H1 (cell line): Measurements from ENCODE around the gene MYBPH. TPM values are rescaled to one million over a fixed set of nuclear protein-coding genes. Genes with fewer than 3 reads are reported as not detected.

ENCODE experiments used
- CTCF ChIA-PET: fragments of 300-600 bp; sonication (Branson Sonifier 250); formaldehyde crosslinking; loops from one replicate; lab custom pipeline; 2021; ENCODE audit not compliant: partially characterized antibody; lab: Charles Lee
- POLR2A ChIA-PET: fragments of 300-600 bp; sonication (Branson Sonifier 250); formaldehyde crosslinking; loops from one replicate; lab custom pipeline; 2021; ENCODE audit warnings: inconsistent platforms; ENCODE audit not compliant: partially characterized antibody; lab: Charles Lee
- DNase-seq, 2 experiments: peaks; one replicate each; pipeline versions ENCODE4 v3.0.0 to v3.0.0-alpha.2; 2010 to 2022; ENCODE audit warnings: low spot score in 2 of 2, low read depth in 1 of 2, mixed read lengths in 1 of 2
- FAIRE-seq: peaks from 2 replicates; lab custom pipeline; 2011; peaks lifted over from hg19 to GRCh38; lab: Jason Lieb, UNC
- H2AFZ ChIP-seq: 2 replicates; pipeline ENCODE4 v1.8.1; 2012; ENCODE audit warnings: low read length, inconsistent platforms
- H2AK5ac ChIP-seq: 2 replicates; pipeline ENCODE4 v1.6.1; 2013; ENCODE audit warnings: low read depth, low read length
- H2BK120ac ChIP-seq: replicated peaks from 2 replicates; pipeline ENCODE3; 2013; ENCODE audit warnings: low read depth, low read length, inconsistent platforms
- H2BK12ac ChIP-seq: 2 replicates; pipeline ENCODE4 v1.6.1; 2013; ENCODE audit warnings: low read depth, low read length
- H2BK15ac ChIP-seq: 2 replicates; pipeline ENCODE4 v1.6.1; 2013; ENCODE audit warnings: low read length
- H2BK20ac ChIP-seq: 2 replicates; pipeline ENCODE4 v1.6.1; 2013; ENCODE audit warnings: low read length
- H2BK5ac ChIP-seq: 2 replicates; pipeline ENCODE4 v1.6.1; 2013; ENCODE audit warnings: low read depth, low read length
- H3K14ac ChIP-seq: 2 replicates; pipeline ENCODE4 v1.6.1; 2013; ENCODE audit warnings: inconsistent platforms; ENCODE audit not compliant: insufficient read length
- H3K18ac ChIP-seq: 2 replicates; pipeline ENCODE4 v1.6.1; 2013; ENCODE audit warnings: low read length; ENCODE audit errors: extremely low read depth
- H3K23ac ChIP-seq: 2 replicates; pipeline ENCODE4 v1.6.1; 2013; ENCODE audit warnings: inconsistent platforms; ENCODE audit not compliant: insufficient read length
- H3K23me2 ChIP-seq: 2 replicates; pipeline ENCODE4 v1.6.1; 2013; ENCODE audit warnings: low read depth, low read length
- H3K27ac ChIP-seq: 2 replicates; pipeline ENCODE4 v1.6.1; 2011; ENCODE audit warnings: low read depth, low read length, inconsistent platforms
- H3K27me3 ChIP-seq, 4 experiments: replicated peaks in 1 of 4; 1 replicate in 1 of 4; 2 replicates in 3 of 4; pipeline versions ENCODE4 v1.6.1 to v1.8.1; 2011 to 2013; ENCODE audit warnings: low read length in 3 of 4, mild to moderate bottlenecking in 3 of 4, inconsistent platforms in 2 of 4, mixed read lengths in 2 of 4, moderate library complexity in 1 of 4; ENCODE audit not compliant: control insufficient read depth in 3 of 4, insufficient read depth in 3 of 4; ENCODE audit errors: extremely low read depth in 1 of 4
- H3K36me3 ChIP-seq, 4 experiments: 2 replicates each; pipeline versions ENCODE4 v1.6.1 to v1.8.1; 2011 to 2013; ENCODE audit warnings: mild to moderate bottlenecking in 4 of 4, low read length in 3 of 4, moderate library complexity in 2 of 4, control low read depth in 1 of 4, inconsistent platforms in 1 of 4; ENCODE audit not compliant: insufficient read depth in 4 of 4, control insufficient read depth in 2 of 4
- H3K4ac ChIP-seq: replicated peaks from 2 replicates; pipeline ENCODE3; 2013; ENCODE audit warnings: low read length, low read depth, mixed read lengths, inconsistent platforms; ENCODE audit not compliant: insufficient read length
- H3K4me1 ChIP-seq, 4 experiments: replicated peaks in 1 of 4; 1 replicate in 1 of 4; 2 replicates in 3 of 4; pipeline versions ENCODE4 v1.6.1 to v1.8.1; 2011 to 2013; ENCODE audit warnings: low read length in 3 of 4, inconsistent platforms in 2 of 4, mixed read lengths in 1 of 4; ENCODE audit not compliant: insufficient read depth in 4 of 4, control insufficient read depth in 3 of 4
- H3K4me2 ChIP-seq, 2 experiments: 2 replicates each; pipeline versions ENCODE4 v1.6.1 to v1.8.1; 2011 to 2013; ENCODE audit warnings: low read depth in 2 of 2, low read length in 2 of 2, control low read depth in 1 of 2, inconsistent platforms in 1 of 2, mild to moderate bottlenecking in 1 of 2; ENCODE audit not compliant: insufficient read depth in 1 of 2
- H3K4me3 ChIP-seq, 4 experiments: fragments of 200-600, 300-600 bp in 1 of 4; sonication (generic), shearing (Covaris generic), sonication (Bioruptor Twin) in 1 of 4; 2 replicates each; pipeline versions ENCODE4 v1.5.1 to v1.8.1; 2011 to 2016; ENCODE audit warnings: low read length in 4 of 4, low read depth in 3 of 4, control low read depth in 2 of 4, inconsistent platforms in 2 of 4, mild to moderate bottlenecking in 2 of 4, mixed read lengths in 1 of 4, moderate library complexity in 1 of 4; ENCODE audit not compliant: insufficient read depth in 2 of 4; ENCODE audit errors: extremely low read depth in 1 of 4
- H3K56ac ChIP-seq: replicated peaks from 2 replicates; pipeline ENCODE3; 2013; ENCODE audit warnings: low read depth, mild to moderate bottlenecking, mixed read lengths, low read length, inconsistent platforms; ENCODE audit not compliant: insufficient read length
- H3K79me1 ChIP-seq: 2 replicates; pipeline ENCODE4 v1.6.1; 2013; ENCODE audit warnings: low read depth, low read length, control low read depth
- H3K79me2 ChIP-seq, 2 experiments: 2 replicates each; pipeline versions ENCODE4 v1.6.1 to v1.8.1; 2012 to 2013; ENCODE audit warnings: low read length in 2 of 2, mild to moderate bottlenecking in 2 of 2, inconsistent platforms in 1 of 2; ENCODE audit not compliant: insufficient read depth in 2 of 2, control insufficient read depth in 1 of 2
- H3K9ac ChIP-seq, 4 experiments: replicated peaks in 1 of 4; 1 replicate in 1 of 4; 2 replicates in 3 of 4; pipeline versions ENCODE4 v1.6.1 to v1.8.1; 2011 to 2013; ENCODE audit warnings: low read depth in 3 of 4, low read length in 3 of 4, control low read depth in 2 of 4, mild to moderate bottlenecking in 2 of 4, moderate library complexity in 2 of 4, inconsistent platforms in 1 of 4; ENCODE audit errors: extremely low read depth in 1 of 4
- H3K9me3 ChIP-seq, 2 experiments: 2 replicates each; pipeline versions ENCODE4 v1.6.1 to v1.8.1; 2012 to 2013; ENCODE audit warnings: mild to moderate bottlenecking in 2 of 2, moderate library complexity in 2 of 2, control low read depth in 1 of 2, inconsistent platforms in 1 of 2, low read depth in 1 of 2, low read length in 1 of 2, mixed read lengths in 1 of 2; ENCODE audit not compliant: insufficient read depth in 2 of 2
- H4K20me1 ChIP-seq, 2 experiments: replicated peaks in 1 of 2; 2 replicates each; pipeline versions ENCODE3 to v1.8.1; 2011 to 2013; ENCODE audit warnings: inconsistent platforms in 2 of 2, low read length in 2 of 2, mild to moderate bottlenecking in 1 of 2; ENCODE audit not compliant: insufficient read depth in 2 of 2, control insufficient read depth in 1 of 2
- H4K5ac ChIP-seq: 2 replicates; pipeline ENCODE4 v1.6.1; 2013; ENCODE audit warnings: low read length, low read depth, mixed read lengths, inconsistent platforms; ENCODE audit not compliant: insufficient read length
- H4K8ac ChIP-seq: 2 replicates; pipeline ENCODE4 v1.8.0; 2013; ENCODE audit warnings: mild to moderate bottlenecking, moderate library complexity, low read length, inconsistent platforms; ENCODE audit not compliant: insufficient read depth; ENCODE audit errors: extremely low read depth
- H4K91ac ChIP-seq: replicated peaks from 2 replicates; pipeline ENCODE3; 2013; ENCODE audit warnings: low read length, mixed read lengths, inconsistent platforms; ENCODE audit not compliant: insufficient read length
- KDM1A ChIP-seq: fragments of 200-600, 300-600 bp; sonication (generic); IDR thresholded peaks from 2 replicates; pipeline ENCODE4 v1.7.1; 2016; ENCODE audit warnings: mild to moderate bottlenecking, low read length, borderline replicate concordance
- SUZ12 ChIP-seq: fragments of 200-600 bp; sonication (generic); IDR thresholded peaks from 2 replicates; pipeline ENCODE4 v1.6.1; 2012; ENCODE audit warnings: mild to moderate bottlenecking, inconsistent platforms, low read length, moderate library complexity, mixed read lengths
- TCF12 ChIP-seq: IDR thresholded peaks from 2 replicates; pipeline ENCODE4 v1.6.1; 2011; ENCODE audit warnings: low read depth, mild to moderate bottlenecking, low read length
- WGBS, 2 experiments: shearing (Covaris generic) in 1 of 2; methylation state at CpG; one replicate each; pipeline versions ENCODE4 v1.1.6 to v1.1.7; 2013 to 2015; ENCODE audit warnings: low lambda C conversion rate in 2 of 2, mixed read lengths in 2 of 2, inconsistent platforms in 1 of 2, low coverage in 1 of 2, missing lambda C conversion rate in 1 of 2; ENCODE audit not compliant: insufficient replicate concordance in 2 of 2, insufficient coverage in 1 of 2, insufficient read length in 1 of 2; ENCODE audit errors: extremely low coverage in 1 of 2, missing lambda C conversion rate in 1 of 2; 5-methylcytosine and 5-hydroxymethylcytosine counted together
- polyA plus RNA-seq, 7 experiments: library from polyadenylated mRNA; depleted of rRNA in 3 of 7; stranded (reverse) in 5 of 7; unstranded in 2 of 7; fragments of >200 nt in 5 of 7; fragments of 200-250 nt in 2 of 7; gene quantifications; 1 replicate in 5 of 7; 2 replicates in 1 of 7; 4 replicates in 1 of 7; pipeline versions ENCODE4 v1.2.1 to v1.2.3, GENCODE V29; 2011 to 2013; ENCODE audit warnings: missing spikeins in 2 of 7, mixed read lengths in 2 of 7
- total RNA-seq: library from RNA; stranded (reverse); fragmentation: NEBNext Ultra II Directional; extraction: Animal tissue kit (Norgen Biotek cat#: 25700); gene quantifications from 2 replicates; pipeline ENCODE4 v1.2.1, GENCODE V29; 2021

MYBPH gene
- total and polyA plus RNA-seq, 2 of the 8 experiments (the other 6 are each of a cell fraction or from before 2014, with no cell fraction given), result not detected

GRCh38 chr1:203174324-203174985, 1.2 kb downstream of the MYBPH start:
- TF ChIP-seq SUZ12 (no peak), KDM1A (peak; percentile 91; the same call in 1 of the 2 replicates), TCF12 (no peak)
- Histone ChIP-seq H3K4me3 (no peak overlapping the region), H3K4me1 (peaks cover 0 to 7% (median 3%) of the 10 kb centered on the region in 4 experiments; a peak in 4 of 7 replicates), H3K18ac (no peak overlapping the region), H3K56ac (no peak overlapping the region), H3K23me2 (no peaks in the 10 kb centered on the region), H3K4me2 (no peak overlapping the region), H3K9me3 (no peaks in the 10 kb centered on the region), H3K14ac (no peak overlapping the region), H2BK20ac (no peak overlapping the region), H2BK12ac (no peak overlapping the region), H2BK15ac (no peak overlapping the region), H2AFZ (no peak overlapping the region), H3K79me2 (no peaks in the 10 kb centered on the region), H3K27ac (no peak overlapping the region), H4K20me1 (no peaks in the 10 kb centered on the region), H3K4ac (no peak overlapping the region), H3K23ac (no peak overlapping the region), H2BK5ac (no peak overlapping the region), H4K91ac (no peak overlapping the region), H2AK5ac (no peak overlapping the region), H3K36me3 (no peaks in the 10 kb centered on the region), H3K79me1 (no peaks in the 10 kb centered on the region), H3K9ac (no peak overlapping the region), H4K8ac (no peak overlapping the region), H4K5ac (no peak overlapping the region), H3K27me3 (no peaks in the 10 kb centered on the region), H2BK120ac (no peak overlapping the region)
- CTCF ChIA-PET, result interaction anchor here (0.9 to 16.8 kb wide), 26 partner anchors 7 to 135 kb away, joined by 3 to 511 read pairs (median 9); partner anchors contain the start of genes ADORA1, CHI3L1 and MYOG
- WGBS, 2 experiments, result 85% methylated on average over 10 of the region's 12 CpGs; no CpG with 5 or more reads in 1 of the 2 experiments
- no peak for DNase-seq
- FAIRE-seq, result no peak
- POLR2A ChIA-PET, result no interaction called here
